Fibroblast of skin of right quadriceps (primary cell): ENCODE measurements around the gene ZNF189.
A peak's percentile ranks its signal among the peaks of the same experiment; 100 is the strongest.

Experiments
- DNase-seq: peaks from one replicate; pipeline ENCODE4 v3.0.0-alpha.2; 2013

Gene ZNF189

DNA sequence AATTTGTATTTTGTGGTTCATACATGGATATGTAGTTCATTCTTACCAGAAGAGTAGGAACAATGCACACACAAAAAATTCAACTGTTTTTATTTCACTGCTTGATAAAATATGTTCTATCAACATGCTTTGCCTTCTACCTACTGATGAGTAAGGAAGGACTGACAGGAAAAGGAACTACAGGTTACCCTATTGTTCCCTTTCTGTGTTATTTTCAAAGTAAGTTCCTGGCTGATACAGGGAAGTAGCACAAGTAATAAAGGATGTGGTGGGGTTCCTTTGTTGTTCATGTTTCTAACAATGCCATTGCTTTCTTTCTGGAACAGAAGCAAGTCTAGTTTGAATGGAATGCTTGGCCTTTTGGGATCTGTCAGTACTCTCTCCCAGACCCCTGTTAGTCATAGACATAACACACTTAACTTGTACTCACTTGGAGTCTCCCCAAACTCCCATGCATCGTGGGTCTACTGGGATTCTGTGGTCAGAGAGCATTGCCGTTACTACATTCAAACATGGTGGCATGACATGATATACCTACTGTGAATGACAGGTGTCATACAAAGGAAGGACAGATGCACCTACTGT, 57.1 kb downstream of the ZNF189 start:
- DNase-seq, result peak; percentile 71

DNA sequence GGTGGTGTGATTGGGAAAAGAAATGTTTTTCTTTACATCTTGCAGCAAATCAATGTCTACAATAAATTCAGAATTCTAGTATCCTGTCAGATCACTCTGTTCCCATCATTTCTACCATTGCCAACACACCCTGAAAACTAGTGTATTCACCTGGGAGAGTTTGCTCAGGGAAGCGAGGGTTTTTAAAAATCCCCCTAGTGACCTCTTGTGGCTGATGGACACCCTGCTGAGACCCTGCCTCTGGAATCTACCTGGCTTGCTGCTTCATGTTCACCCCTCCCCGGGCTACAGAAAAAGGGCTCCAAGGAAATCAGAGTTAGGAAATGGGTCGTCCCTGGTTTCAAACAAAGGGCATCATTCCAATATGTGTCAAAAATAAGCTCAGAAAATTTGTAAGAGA, 58.4 kb downstream of the ZNF189 start:
- no peak for DNase-seq

DNA sequence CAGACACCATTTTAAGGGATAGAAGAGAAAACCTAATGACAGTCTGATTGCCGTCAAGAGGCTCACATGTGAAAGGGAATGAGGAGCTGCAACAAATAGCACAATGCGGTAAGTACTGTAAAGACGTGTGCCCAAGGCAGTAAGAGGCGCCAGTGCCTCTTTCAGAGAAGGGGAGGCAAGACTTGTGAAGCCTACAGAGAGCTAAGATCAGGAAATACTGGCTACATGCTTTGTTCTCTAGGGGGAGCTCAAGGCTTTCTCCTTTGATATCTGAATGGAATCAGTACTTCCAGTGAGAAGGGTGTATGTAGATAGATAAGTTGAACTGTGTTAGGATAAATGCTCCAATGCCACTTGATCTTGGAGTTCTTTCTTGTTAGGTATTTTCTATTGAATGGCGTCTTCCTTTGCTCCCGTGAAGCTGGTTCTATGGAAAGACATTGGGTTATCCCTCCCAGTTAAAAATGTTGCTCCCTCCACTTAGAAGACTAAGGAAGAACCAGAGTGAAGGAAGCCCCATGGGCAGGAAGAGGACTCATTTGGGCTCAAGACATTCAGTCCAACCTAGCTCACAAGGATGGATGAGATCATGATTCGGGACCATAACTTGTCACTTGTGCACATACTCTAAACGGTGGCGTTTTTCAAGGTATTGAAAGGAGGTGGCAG, 60.4 kb downstream of the ZNF189 start:
- peak; percentile 77 for DNase-seq
